Muscle layer of duodenum (tissue), 2 donors: Measurements from ENCODE around the gene GNS.
"Not testable (repeated sequence)": the region's sequence is repeated elsewhere in the genome, so short reads cannot be mapped to it uniquely, and the experiment has no call there.

Experiments
- H3K27ac ChIP-seq: one replicate; pipeline ENCODE4 v1.7.0; 2013; ENCODE audit warnings: mild to moderate bottlenecking, low read length
- H3K27me3 ChIP-seq: one replicate; pipeline ENCODE4 v1.7.0; 2013; ENCODE audit warnings: low read depth, mild to moderate bottlenecking, control low read depth, low read length
- H3K36me3 ChIP-seq, 2 donors: one replicate each; pipeline ENCODE4 v1.7.0; 2013; ENCODE audit warnings: low read length in 2 of 2, control low read depth in 1 of 2, mild to moderate bottlenecking in 1 of 2; ENCODE audit not compliant: insufficient read depth in 2 of 2, control insufficient read depth in 1 of 2
- H3K4me1 ChIP-seq, 2 donors: one replicate each; pipeline ENCODE4 v1.7.0; 2013; ENCODE audit warnings: low read length in 2 of 2, mild to moderate bottlenecking in 2 of 2, control low read depth in 1 of 2, moderate library complexity in 1 of 2; ENCODE audit not compliant: insufficient read depth in 2 of 2, control insufficient read depth in 1 of 2
- H3K4me3 ChIP-seq, 2 donors: one replicate each; pipeline ENCODE4 v1.7.0; 2013; ENCODE audit warnings: low read length in 2 of 2, low read depth in 1 of 2, mild to moderate bottlenecking in 1 of 2
- H3K9me3 ChIP-seq, 2 donors: one replicate each; pipeline ENCODE4 v1.7.0; 2013; ENCODE audit warnings: low read length in 2 of 2, control low read depth in 1 of 2, mild to moderate bottlenecking in 1 of 2; ENCODE audit not compliant: control insufficient read depth in 1 of 2
- donor health status: healthy.

Gene GNS

GRCh38 chr12:64759035-64759894, at the start of gene GNS:
GNS (minus strand) TSS chr12:64759406; CDS start chr12:64759276, 130 bp downstream.
- Histone ChIP-seq H3K4me1 (peaks cover 4 to 22% of the 10 kb centered on the region in 2 donors), H3K27ac (peak within 1 kb of the TSS; percentile 91), H3K4me3 (peak within 1 kb of the TSS; percentile 94 to 99), H3K36me3 (no peaks in the 10 kb centered on the region), H3K9me3 (no peaks in the 10 kb centered on the region), H3K27me3 (no peaks in the 10 kb centered on the region)

DNA sequence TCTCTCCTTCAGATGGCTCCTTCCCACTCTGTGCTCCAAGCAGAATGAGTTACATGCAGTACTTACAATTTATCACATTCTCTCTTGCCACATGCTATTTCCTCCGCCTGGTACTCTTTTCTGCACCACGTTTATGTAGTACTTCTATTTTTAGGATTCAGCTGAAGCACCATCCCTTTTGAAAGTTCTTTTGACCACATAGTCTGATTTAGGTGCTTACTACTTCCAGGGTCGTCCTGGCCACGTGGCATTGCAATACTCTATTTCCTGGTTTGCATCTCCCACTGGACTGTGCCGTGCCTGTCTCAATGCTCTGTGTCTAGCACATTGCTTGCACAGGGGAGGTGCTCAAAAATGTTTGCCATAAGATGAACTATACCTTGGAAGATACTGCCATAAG, 48.9 kb upstream of the GNS start:
- H3K9me3 ChIP-seq, result no peaks in the 10 kb centered on the region

GRCh38 chr12:64806593-64807460, 47.6 kb upstream of the GNS start:
- no peaks in the 10 kb centered on the region for H3K4me1 ChIP-seq

More for the DNA sequence above, 48.9 kb upstream of the GNS start:
- H3K36me3 ChIP-seq, result no peaks in the 10 kb centered on the region
- H3K27me3 ChIP-seq, result no peaks in the 10 kb centered on the region
- no peak overlapping the region for H3K4me3 ChIP-seq
- H3K4me1 ChIP-seq, result no peaks in the 10 kb centered on the region
- no peak overlapping the region for H3K27ac ChIP-seq

DNA sequence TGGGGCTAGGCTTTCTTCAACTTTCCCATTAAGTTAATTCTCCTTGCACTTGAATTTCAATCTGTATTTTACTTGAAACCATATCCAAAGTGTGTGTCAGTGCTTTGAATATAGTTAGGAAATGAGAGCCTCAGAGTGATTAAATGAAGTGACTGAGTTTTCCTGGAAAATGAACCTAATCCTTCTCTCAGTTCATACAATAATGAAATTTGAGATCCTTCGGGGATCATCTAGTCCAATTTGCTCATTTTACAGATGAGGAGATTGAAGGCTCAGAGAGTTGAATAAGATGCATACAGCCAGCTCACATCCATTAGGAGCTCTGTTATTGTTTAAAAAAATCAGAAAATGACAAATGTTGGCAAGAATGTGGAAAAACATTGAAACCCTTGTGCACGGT, 47.0 kb upstream of the GNS start:
- H3K27me3 ChIP-seq, result no peaks in the 10 kb centered on the region

More at GRCh38 chr12:64806593-64807460, 47.6 kb upstream of the GNS start:
- H3K27ac ChIP-seq, result no peak overlapping the region
- no peaks in the 10 kb centered on the region for H3K9me3 ChIP-seq
- no peak overlapping the region for H3K4me3 ChIP-seq
- no peaks in the 10 kb centered on the region for H3K27me3 ChIP-seq
- H3K36me3 ChIP-seq, result no peaks in the 10 kb centered on the region

DNA sequence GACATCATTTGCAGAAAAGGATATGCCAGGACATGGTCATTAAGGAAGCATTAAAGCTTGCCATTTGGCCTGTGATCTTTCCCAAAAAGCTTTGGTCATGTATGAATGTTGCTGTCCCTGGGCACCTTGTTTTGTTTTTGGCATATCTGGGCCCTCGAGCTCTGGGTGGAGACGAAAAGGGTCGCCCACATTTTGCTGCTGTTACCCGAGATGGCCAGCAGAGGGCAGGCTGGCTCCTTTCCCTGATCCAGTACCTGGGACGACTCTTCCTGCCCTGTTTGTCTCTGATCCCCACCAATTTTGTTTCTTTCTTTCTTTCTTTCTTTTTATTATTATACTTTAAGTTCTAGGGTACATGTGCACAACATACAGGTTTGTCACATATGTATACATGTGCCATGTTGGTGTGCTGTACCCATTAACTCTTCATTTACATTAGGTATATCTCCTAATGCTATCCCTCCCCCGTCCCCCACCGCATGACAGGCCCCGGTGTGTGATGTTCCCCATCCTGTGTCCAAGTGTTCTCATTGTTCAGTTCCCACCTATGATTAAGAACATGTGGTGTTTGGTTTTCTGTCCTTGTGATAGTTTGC, 43.1 kb upstream of the GNS start:
- not testable (repeated sequence) for H3K36me3 ChIP-seq, H3K4me3 ChIP-seq, H3K9me3 ChIP-seq, H3K4me1 ChIP-seq, H3K27ac ChIP-seq, H3K27me3 ChIP-seq

More for the DNA sequence above, 47.0 kb upstream of the GNS start:
- Histone ChIP-seq H3K9me3 (no peaks in the 10 kb centered on the region), H3K27ac (no peak overlapping the region), H3K4me1 (no peaks in the 10 kb centered on the region), H3K36me3 (no peaks in the 10 kb centered on the region), H3K4me3 (no peak overlapping the region)

DNA sequence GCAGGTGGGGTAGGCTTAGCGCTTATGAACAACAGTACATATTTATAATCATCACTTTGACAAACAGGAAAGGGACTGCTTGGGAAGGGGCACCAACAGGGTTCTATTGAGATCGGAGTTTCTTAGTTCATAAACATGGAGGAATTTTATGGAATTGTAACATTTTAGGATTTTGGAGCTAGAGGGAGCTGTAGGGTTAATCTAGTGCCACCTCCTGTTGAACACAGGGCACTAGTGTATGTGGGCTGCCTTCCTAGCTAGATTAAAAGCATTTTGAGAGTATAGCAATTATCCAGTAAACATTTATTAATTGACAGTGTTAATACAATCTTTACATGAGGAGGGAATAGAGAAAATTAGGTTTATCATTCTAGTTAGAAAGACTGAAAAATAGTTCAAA, 42.2 kb upstream of the GNS start:
- Histone ChIP-seq H3K4me1 (no peaks in the 10 kb centered on the region), H3K9me3 (no peaks in the 10 kb centered on the region), H3K27me3 (no peaks in the 10 kb centered on the region), H3K27ac (no peak overlapping the region), H3K4me3 (no peak overlapping the region), H3K36me3 (no peaks in the 10 kb centered on the region)

DNA sequence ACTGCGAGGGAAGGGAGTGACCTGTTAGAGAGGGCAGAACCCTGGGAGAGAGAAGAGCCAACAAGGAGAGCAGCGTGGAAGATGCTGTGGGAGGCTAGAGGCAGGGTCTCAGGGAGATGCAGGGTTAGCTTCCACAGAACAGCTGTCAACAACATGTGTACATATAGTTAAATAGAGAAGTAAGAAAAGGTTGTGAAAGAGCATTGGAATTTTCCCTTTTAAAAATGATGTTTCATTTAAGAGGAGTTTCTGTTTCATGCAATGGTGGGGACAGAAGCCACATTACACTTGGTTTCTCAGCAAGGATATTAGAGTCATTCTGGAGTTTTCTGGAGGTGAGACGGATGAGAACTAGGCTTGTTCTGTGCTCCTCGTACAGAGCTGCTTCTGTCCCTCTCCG, 41.4 kb upstream of the GNS start:
- H3K4me1 ChIP-seq, result no peaks in the 10 kb centered on the region

GRCh38 chr12:64798165-64798564, 39.0 kb upstream of the GNS start:
- no peaks in the 10 kb centered on the region for H3K27me3 ChIP-seq
- no peak overlapping the region for H3K4me3 ChIP-seq
- no peak overlapping the region for H3K27ac ChIP-seq
- H3K4me1 ChIP-seq, result no peaks in the 10 kb centered on the region
- H3K9me3 ChIP-seq, result no peaks in the 10 kb centered on the region
- H3K36me3 ChIP-seq, result no peaks in the 10 kb centered on the region

More for the DNA sequence above, 41.4 kb upstream of the GNS start:
- Histone ChIP-seq H3K9me3 (no peaks in the 10 kb centered on the region), H3K4me3 (no peak overlapping the region), H3K27me3 (no peaks in the 10 kb centered on the region), H3K27ac (no peak overlapping the region), H3K36me3 (no peaks in the 10 kb centered on the region)

GRCh38 chr12:64797156-64797555, 38.0 kb upstream of the GNS start:
- H3K4me1 ChIP-seq, result no peaks in the 10 kb centered on the region
- H3K4me3 ChIP-seq, result no peak overlapping the region
- H3K36me3 ChIP-seq, result no peaks in the 10 kb centered on the region
- no peaks in the 10 kb centered on the region for H3K27me3 ChIP-seq
- no peak overlapping the region for H3K27ac ChIP-seq
- H3K9me3 ChIP-seq, result no peaks in the 10 kb centered on the region

DNA sequence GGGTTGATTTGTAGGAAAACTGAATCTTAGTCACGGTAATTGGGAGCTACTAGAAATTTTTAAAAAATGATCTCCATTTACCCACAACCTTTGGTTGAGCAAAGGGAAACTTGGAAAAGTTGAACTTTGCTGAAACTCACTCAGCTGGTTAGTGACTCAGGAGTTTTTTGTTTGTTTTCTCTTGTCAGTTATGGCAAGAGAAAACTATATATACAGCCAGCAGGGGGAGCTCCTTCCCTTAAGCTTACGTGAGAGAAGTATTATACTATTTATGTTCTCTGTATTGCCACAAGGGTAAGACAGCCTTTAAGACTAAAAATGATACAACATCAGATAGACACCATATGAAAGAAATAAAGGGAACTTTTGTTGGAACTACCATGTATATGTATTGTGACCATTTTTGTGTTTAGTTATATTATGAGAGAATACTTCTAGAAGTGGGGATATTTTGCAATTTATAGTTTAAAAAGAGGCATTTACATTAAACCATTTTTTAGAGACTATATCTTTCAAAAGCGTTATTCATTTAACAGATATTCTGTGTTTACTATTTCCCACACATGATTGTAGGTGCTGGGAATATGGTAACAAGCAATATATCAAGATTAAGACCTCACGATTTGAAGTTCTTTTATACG, 37.1 kb upstream of the GNS start:
- Histone ChIP-seq H3K27me3 (no peaks in the 10 kb centered on the region), H3K9me3 (no peaks in the 10 kb centered on the region), H3K4me1 (no peaks in the 10 kb centered on the region), H3K27ac (no peak overlapping the region), H3K36me3 (no peaks in the 10 kb centered on the region), H3K4me3 (no peak overlapping the region)

DNA sequence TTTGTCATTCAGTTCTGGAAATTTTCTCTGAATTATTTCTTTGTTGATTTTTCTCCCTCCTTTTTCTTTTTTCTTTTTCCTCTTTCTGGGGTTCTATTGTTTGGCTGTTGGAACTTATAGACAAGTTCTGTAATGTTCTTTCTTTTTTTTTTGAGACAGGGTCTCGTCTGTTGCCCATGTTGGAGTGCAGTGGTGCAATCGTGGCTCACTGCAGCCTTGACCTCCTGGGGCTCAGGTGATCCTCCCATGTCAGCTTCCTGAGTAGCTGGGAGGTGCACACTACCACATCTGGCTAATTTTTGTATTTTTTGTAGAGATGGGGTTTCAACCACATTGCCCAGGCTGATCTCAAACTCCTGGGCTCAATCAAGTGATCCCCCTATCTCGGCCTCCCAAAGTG, 35.1 kb upstream of the GNS start:
- no peak overlapping the region for H3K27ac ChIP-seq
- no peaks in the 10 kb centered on the region for H3K9me3 ChIP-seq
- no peak overlapping the region for H3K4me3 ChIP-seq
- H3K36me3 ChIP-seq, result no peaks in the 10 kb centered on the region
- H3K4me1 ChIP-seq, result no peaks in the 10 kb centered on the region
- no peaks in the 10 kb centered on the region for H3K27me3 ChIP-seq
